HFF-Myc (cell line): ENCODE data around the gene PARVB.

Source experiments
- DNase-seq: peaks from one replicate; pipeline ENCODE4 v3.0.0-alpha.2; 2011; ENCODE audit warnings: low read depth; ENCODE audit errors: extremely low read depth
- H3K4me3 ChIP-seq: replicated peaks from 2 replicates; pipeline ENCODE4 v1.5.1; 2011; ENCODE audit warnings: low read depth, mild to moderate bottlenecking, control low read depth, low read length
- TF ChIP-seq, protein P1 (sequence below): IDR thresholded peaks from 2 replicates; pipeline ENCODE4 v1.5.1; 2012; ENCODE audit warnings: mild to moderate bottlenecking, low read depth, low read length, control low read depth; ENCODE audit errors: missing control alignments

The PARVB gene

DNA sequence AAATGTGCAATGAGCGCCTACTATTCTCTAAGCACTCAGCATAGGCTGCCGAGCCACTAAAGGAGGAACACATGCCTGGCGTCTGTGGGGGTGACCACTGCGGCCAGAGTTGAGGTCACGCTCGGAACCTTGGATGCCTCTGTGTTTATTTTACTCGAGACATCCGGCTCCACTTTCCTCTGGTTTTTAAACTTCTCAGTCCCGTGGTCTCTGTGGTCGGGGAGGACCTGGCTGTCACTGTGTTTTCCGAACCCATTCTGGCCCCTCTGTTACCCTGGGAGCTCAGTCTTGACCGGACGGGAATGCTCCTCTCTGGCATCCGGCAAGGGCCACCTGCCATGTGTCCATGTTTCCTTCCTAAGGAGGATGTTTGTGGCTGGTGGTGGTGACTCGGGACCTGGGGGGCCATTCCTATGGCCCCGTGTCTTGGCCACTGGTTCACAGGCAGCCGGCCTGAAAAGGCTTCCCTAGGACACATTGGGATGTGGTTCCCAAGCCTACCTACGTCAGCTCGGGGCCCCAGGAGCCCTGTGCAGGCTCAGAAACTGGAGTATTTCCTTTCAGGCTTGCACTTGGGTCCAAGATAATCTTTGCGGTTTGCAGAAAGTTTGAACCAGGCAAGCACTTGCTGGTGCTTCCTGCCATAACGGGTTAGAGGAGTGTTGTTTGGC lies 109.9 kb downstream of the PARVB start:
- no peak for DNase-seq
- no peak overlapping the region for H3K4me3 ChIP-seq
- TF ChIP-seq, protein P1, sequence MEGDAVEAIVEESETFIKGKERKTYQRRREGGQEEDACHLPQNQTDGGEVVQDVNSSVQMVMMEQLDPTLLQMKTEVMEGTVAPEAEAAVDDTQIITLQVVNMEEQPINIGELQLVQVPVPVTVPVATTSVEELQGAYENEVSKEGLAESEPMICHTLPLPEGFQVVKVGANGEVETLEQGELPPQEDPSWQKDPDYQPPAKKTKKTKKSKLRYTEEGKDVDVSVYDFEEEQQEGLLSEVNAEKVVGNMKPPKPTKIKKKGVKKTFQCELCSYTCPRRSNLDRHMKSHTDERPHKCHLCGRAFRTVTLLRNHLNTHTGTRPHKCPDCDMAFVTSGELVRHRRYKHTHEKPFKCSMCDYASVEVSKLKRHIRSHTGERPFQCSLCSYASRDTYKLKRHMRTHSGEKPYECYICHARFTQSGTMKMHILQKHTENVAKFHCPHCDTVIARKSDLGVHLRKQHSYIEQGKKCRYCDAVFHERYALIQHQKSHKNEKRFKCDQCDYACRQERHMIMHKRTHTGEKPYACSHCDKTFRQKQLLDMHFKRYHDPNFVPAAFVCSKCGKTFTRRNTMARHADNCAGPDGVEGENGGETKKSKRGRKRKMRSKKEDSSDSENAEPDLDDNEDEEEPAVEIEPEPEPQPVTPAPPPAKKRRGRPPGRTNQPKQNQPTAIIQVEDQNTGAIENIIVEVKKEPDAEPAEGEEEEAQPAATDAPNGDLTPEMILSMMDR = no peak

DNA sequence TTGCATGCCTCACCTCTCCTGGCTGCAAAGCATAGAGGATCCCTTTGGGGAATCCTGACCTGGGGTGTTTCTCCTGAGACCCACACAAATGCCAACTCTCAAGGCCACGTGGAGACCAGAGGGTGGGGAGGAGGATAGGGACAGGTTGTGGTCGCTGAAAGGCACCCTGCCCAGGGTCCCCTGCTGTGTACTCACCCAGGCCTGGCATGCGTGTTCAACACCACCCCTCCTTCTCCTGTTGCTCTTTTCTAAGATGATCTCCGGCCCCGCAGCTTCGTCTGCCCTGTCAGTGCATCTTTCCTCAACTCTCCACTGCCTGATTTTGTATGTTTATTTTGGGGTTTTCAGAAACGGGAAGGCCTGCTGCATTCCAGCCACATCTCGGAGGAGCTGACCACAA lies 112.0 kb downstream of the PARVB start:
- no peak overlapping the region for H3K4me3 ChIP-seq
- DNase-seq = no peak
- TF ChIP-seq, protein P1 = no peak

DNA sequence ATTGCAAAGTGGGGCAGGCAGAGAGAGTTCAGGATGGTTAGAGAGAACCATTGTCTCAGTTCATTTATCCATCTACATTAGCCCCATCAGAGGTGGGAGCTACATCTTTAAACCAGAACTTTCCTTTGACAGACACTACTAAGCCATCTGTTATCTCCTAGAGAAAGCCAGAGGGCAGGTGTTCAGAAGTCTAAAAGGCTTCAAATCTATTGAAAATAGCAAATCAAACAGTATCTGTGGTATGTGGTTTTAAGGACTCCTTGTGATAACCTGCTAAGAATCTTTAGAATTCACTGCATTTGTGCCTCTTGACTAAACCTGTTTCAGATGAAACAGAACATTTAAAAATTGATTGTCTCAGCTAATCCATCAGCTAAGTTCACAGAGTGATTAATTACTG lies 112.7 kb downstream of the PARVB start:
- DNase-seq = no peak
- TF ChIP-seq, protein P1 = no peak
- H3K4me3 ChIP-seq = no peak overlapping the region

DNA sequence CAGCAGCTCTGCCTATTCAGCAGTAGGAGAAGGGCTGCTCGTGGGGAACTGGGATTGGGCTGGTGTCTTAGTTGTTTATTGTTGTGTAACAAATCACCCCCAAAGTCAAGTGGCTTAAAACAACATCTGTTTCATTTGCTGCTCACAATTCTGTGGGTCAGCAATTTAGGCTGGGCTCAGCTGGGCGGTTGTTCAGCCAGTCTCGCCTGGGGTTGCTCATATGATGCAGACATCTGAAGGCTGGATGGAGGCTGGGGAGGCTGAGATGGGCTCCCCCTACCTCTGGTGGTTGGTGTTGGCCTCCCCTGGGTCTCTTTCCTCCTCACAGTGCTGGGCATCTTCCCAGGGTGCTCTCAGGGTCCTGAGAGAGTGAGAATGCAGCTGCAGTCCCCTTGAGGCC lies 113.3 kb downstream of the PARVB start:
- no peak for DNase-seq
- TF ChIP-seq, protein P1 = no peak
- H3K4me3 ChIP-seq = no peak overlapping the region

DNA sequence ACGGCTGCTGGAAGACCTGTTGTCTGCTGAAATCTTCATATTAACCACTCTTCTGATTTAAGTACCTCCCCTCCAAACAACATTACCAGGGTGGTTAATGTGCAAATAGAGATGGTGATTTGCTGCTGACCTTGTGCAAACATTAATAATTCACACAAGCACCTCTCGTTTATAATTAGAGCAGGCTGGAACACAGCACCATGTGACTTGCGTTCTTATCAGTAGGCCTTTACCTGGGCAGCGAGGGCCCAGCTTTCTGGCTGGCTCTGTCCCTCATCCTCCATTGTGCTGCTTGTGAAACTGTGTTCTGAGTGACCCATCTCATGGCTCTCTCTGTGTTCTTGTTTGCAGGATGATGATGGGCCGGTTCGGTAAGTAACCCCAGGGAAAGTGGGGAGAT lies 115.7 kb downstream of the PARVB start:
- DNase-seq = no peak
- H3K4me3 ChIP-seq = no peak overlapping the region
- TF ChIP-seq, protein P1 = no peak

DNA sequence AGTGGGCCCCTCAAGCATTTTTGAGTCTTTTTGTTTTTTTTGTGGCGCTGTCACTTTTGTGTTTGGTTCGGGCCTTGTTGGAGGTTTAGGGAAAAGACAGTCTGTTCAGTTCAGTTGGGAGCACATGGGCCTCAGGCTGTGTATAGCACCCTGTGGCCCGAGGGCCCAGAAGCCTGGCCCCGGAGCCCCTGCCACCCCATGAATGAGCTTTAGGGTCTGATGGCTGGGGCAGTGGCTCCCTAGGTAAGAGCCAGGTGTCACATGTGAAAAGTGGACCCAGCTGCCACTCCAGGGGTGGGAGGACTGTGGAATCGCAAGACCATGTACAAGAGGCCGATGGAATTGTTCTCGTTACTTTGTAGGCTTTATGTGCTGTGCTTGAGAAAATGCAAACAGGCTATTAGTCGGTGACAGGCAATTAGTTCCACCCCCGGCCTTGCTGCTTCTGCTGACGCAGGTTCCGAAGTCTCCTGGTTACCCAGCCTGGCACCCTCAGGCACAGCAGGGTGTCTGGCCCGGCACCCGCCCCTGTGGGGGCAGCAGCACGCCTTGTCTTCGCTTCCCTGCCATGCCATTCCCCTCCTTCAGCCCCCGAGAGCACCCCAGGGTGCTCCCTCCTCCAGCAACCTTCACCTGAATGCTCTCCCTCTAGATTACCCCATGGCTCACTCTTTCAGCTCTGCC lies 118.5 kb downstream of the PARVB start:
- no peak overlapping the region for H3K4me3 ChIP-seq
- DNase-seq = no peak
- TF ChIP-seq, protein P1 = no peak
